ENCODE data around the gene ARL6IP4.
"Not testable (repeated sequence)": the region's sequence is repeated elsewhere in the genome, so short reads cannot be mapped to it uniquely, and the experiment has no call there.

- not testable (repeated sequence) for TF ChIP-seq CTCF, POLR2A (IDR thresholded peaks at IDR 0.05)
These were observed 39.1 kb upstream of the ARL6IP4 start for GRCh38 chr12:122941351-122941750.
